H1 (cell line): Measurements from ENCODE around the gene CTU1. TPM values are rescaled to one million over a fixed set of nuclear protein-coding genes. Genes with fewer than 3 reads are reported as not detected.

Experiments
- CTCF ChIA-PET: fragments of 300-600 bp; sonication (Branson Sonifier 250); formaldehyde crosslinking; loops from one replicate; lab custom pipeline; 2021; ENCODE audit not compliant: partially characterized antibody; lab: Charles Lee
- POLR2A ChIA-PET: fragments of 300-600 bp; sonication (Branson Sonifier 250); formaldehyde crosslinking; loops from one replicate; lab custom pipeline; 2021; ENCODE audit warnings: inconsistent platforms; ENCODE audit not compliant: partially characterized antibody; lab: Charles Lee
- DNase-seq, 2 experiments: peaks; one replicate each; pipeline versions ENCODE4 v3.0.0 to v3.0.0-alpha.2; 2010 to 2022; ENCODE audit warnings: low spot score in 2 of 2, low read depth in 1 of 2, mixed read lengths in 1 of 2
- FAIRE-seq: peaks from 2 replicates; lab custom pipeline; 2011; peaks lifted over from hg19 to GRCh38; lab: Jason Lieb, UNC
- H2AFZ ChIP-seq: 2 replicates; pipeline ENCODE4 v1.8.1; 2012; ENCODE audit warnings: low read length, inconsistent platforms
- H2AK5ac ChIP-seq: 2 replicates; pipeline ENCODE4 v1.6.1; 2013; ENCODE audit warnings: low read depth, low read length
- H2BK120ac ChIP-seq: replicated peaks from 2 replicates; pipeline ENCODE3; 2013; ENCODE audit warnings: low read depth, low read length, inconsistent platforms
- H2BK12ac ChIP-seq: 2 replicates; pipeline ENCODE4 v1.6.1; 2013; ENCODE audit warnings: low read depth, low read length
- H2BK15ac ChIP-seq: 2 replicates; pipeline ENCODE4 v1.6.1; 2013; ENCODE audit warnings: low read length
- H2BK20ac ChIP-seq: 2 replicates; pipeline ENCODE4 v1.6.1; 2013; ENCODE audit warnings: low read length
- H2BK5ac ChIP-seq: 2 replicates; pipeline ENCODE4 v1.6.1; 2013; ENCODE audit warnings: low read depth, low read length
- H3K14ac ChIP-seq: 2 replicates; pipeline ENCODE4 v1.6.1; 2013; ENCODE audit warnings: inconsistent platforms; ENCODE audit not compliant: insufficient read length
- H3K18ac ChIP-seq: 2 replicates; pipeline ENCODE4 v1.6.1; 2013; ENCODE audit warnings: low read length; ENCODE audit errors: extremely low read depth
- H3K23ac ChIP-seq: 2 replicates; pipeline ENCODE4 v1.6.1; 2013; ENCODE audit warnings: inconsistent platforms; ENCODE audit not compliant: insufficient read length
- H3K23me2 ChIP-seq: 2 replicates; pipeline ENCODE4 v1.6.1; 2013; ENCODE audit warnings: low read depth, low read length
- H3K27ac ChIP-seq: 2 replicates; pipeline ENCODE4 v1.6.1; 2011; ENCODE audit warnings: low read depth, low read length, inconsistent platforms
- H3K27me3 ChIP-seq, 4 experiments: replicated peaks in 1 of 4; 1 replicate in 1 of 4; 2 replicates in 3 of 4; pipeline versions ENCODE4 v1.6.1 to v1.8.1; 2011 to 2013; ENCODE audit warnings: low read length in 3 of 4, mild to moderate bottlenecking in 3 of 4, inconsistent platforms in 2 of 4, mixed read lengths in 2 of 4, moderate library complexity in 1 of 4; ENCODE audit not compliant: control insufficient read depth in 3 of 4, insufficient read depth in 3 of 4; ENCODE audit errors: extremely low read depth in 1 of 4
- H3K36me3 ChIP-seq, 4 experiments: 2 replicates each; pipeline versions ENCODE4 v1.6.1 to v1.8.1; 2011 to 2013; ENCODE audit warnings: mild to moderate bottlenecking in 4 of 4, low read length in 3 of 4, moderate library complexity in 2 of 4, control low read depth in 1 of 4, inconsistent platforms in 1 of 4; ENCODE audit not compliant: insufficient read depth in 4 of 4, control insufficient read depth in 2 of 4
- H3K4ac ChIP-seq: replicated peaks from 2 replicates; pipeline ENCODE3; 2013; ENCODE audit warnings: low read length, low read depth, mixed read lengths, inconsistent platforms; ENCODE audit not compliant: insufficient read length
- H3K4me1 ChIP-seq, 4 experiments: replicated peaks in 1 of 4; 1 replicate in 1 of 4; 2 replicates in 3 of 4; pipeline versions ENCODE4 v1.6.1 to v1.8.1; 2011 to 2013; ENCODE audit warnings: low read length in 3 of 4, inconsistent platforms in 2 of 4, mixed read lengths in 1 of 4; ENCODE audit not compliant: insufficient read depth in 4 of 4, control insufficient read depth in 3 of 4
- H3K4me2 ChIP-seq, 2 experiments: 2 replicates each; pipeline versions ENCODE4 v1.6.1 to v1.8.1; 2011 to 2013; ENCODE audit warnings: low read depth in 2 of 2, low read length in 2 of 2, control low read depth in 1 of 2, inconsistent platforms in 1 of 2, mild to moderate bottlenecking in 1 of 2; ENCODE audit not compliant: insufficient read depth in 1 of 2
- H3K4me3 ChIP-seq, 4 experiments: fragments of 200-600, 300-600 bp in 1 of 4; sonication (generic), shearing (Covaris generic), sonication (Bioruptor Twin) in 1 of 4; 2 replicates each; pipeline versions ENCODE4 v1.5.1 to v1.8.1; 2011 to 2016; ENCODE audit warnings: low read length in 4 of 4, low read depth in 3 of 4, control low read depth in 2 of 4, inconsistent platforms in 2 of 4, mild to moderate bottlenecking in 2 of 4, mixed read lengths in 1 of 4, moderate library complexity in 1 of 4; ENCODE audit not compliant: insufficient read depth in 2 of 4; ENCODE audit errors: extremely low read depth in 1 of 4
- H3K56ac ChIP-seq: replicated peaks from 2 replicates; pipeline ENCODE3; 2013; ENCODE audit warnings: low read depth, mild to moderate bottlenecking, mixed read lengths, low read length, inconsistent platforms; ENCODE audit not compliant: insufficient read length
- H3K79me1 ChIP-seq: 2 replicates; pipeline ENCODE4 v1.6.1; 2013; ENCODE audit warnings: low read depth, low read length, control low read depth
- H3K79me2 ChIP-seq, 2 experiments: 2 replicates each; pipeline versions ENCODE4 v1.6.1 to v1.8.1; 2012 to 2013; ENCODE audit warnings: low read length in 2 of 2, mild to moderate bottlenecking in 2 of 2, inconsistent platforms in 1 of 2; ENCODE audit not compliant: insufficient read depth in 2 of 2, control insufficient read depth in 1 of 2
- H3K9ac ChIP-seq, 4 experiments: replicated peaks in 1 of 4; 1 replicate in 1 of 4; 2 replicates in 3 of 4; pipeline versions ENCODE4 v1.6.1 to v1.8.1; 2011 to 2013; ENCODE audit warnings: low read depth in 3 of 4, low read length in 3 of 4, control low read depth in 2 of 4, mild to moderate bottlenecking in 2 of 4, moderate library complexity in 2 of 4, inconsistent platforms in 1 of 4; ENCODE audit errors: extremely low read depth in 1 of 4
- H3K9me3 ChIP-seq, 2 experiments: 2 replicates each; pipeline versions ENCODE4 v1.6.1 to v1.8.1; 2012 to 2013; ENCODE audit warnings: mild to moderate bottlenecking in 2 of 2, moderate library complexity in 2 of 2, control low read depth in 1 of 2, inconsistent platforms in 1 of 2, low read depth in 1 of 2, low read length in 1 of 2, mixed read lengths in 1 of 2; ENCODE audit not compliant: insufficient read depth in 2 of 2
- H4K20me1 ChIP-seq, 2 experiments: replicated peaks in 1 of 2; 2 replicates each; pipeline versions ENCODE3 to v1.8.1; 2011 to 2013; ENCODE audit warnings: inconsistent platforms in 2 of 2, low read length in 2 of 2, mild to moderate bottlenecking in 1 of 2; ENCODE audit not compliant: insufficient read depth in 2 of 2, control insufficient read depth in 1 of 2
- H4K5ac ChIP-seq: 2 replicates; pipeline ENCODE4 v1.6.1; 2013; ENCODE audit warnings: low read length, low read depth, mixed read lengths, inconsistent platforms; ENCODE audit not compliant: insufficient read length
- H4K8ac ChIP-seq: 2 replicates; pipeline ENCODE4 v1.8.0; 2013; ENCODE audit warnings: mild to moderate bottlenecking, moderate library complexity, low read length, inconsistent platforms; ENCODE audit not compliant: insufficient read depth; ENCODE audit errors: extremely low read depth
- H4K91ac ChIP-seq: replicated peaks from 2 replicates; pipeline ENCODE3; 2013; ENCODE audit warnings: low read length, mixed read lengths, inconsistent platforms; ENCODE audit not compliant: insufficient read length
- CTCF ChIP-seq, 3 experiments: IDR thresholded peaks; 1 replicate in 2 of 3; 2 replicates in 1 of 3; pipeline versions ENCODE4 v1.5.1 to v1.6.1; 2011; ENCODE audit warnings: low read length in 3 of 3, mild to moderate bottlenecking in 3 of 3, inconsistent platforms in 2 of 3, low read depth in 1 of 3, moderate library complexity in 1 of 3; ENCODE audit not compliant: insufficient read depth in 1 of 3; ENCODE audit errors: control extremely low read depth in 1 of 3
- EGR1 ChIP-seq: IDR thresholded peaks from 2 replicates; pipeline ENCODE4 v1.6.1; 2011; ENCODE audit warnings: low read depth, low read length, borderline replicate concordance
- WGBS, 2 experiments: shearing (Covaris generic) in 1 of 2; methylation state at CpG; one replicate each; pipeline versions ENCODE4 v1.1.6 to v1.1.7; 2013 to 2015; ENCODE audit warnings: low lambda C conversion rate in 2 of 2, mixed read lengths in 2 of 2, inconsistent platforms in 1 of 2, low coverage in 1 of 2, missing lambda C conversion rate in 1 of 2; ENCODE audit not compliant: insufficient replicate concordance in 2 of 2, insufficient coverage in 1 of 2, insufficient read length in 1 of 2; ENCODE audit errors: extremely low coverage in 1 of 2, missing lambda C conversion rate in 1 of 2; 5-methylcytosine and 5-hydroxymethylcytosine counted together
- polyA plus RNA-seq, 7 experiments: library from polyadenylated mRNA; depleted of rRNA in 3 of 7; stranded (reverse) in 5 of 7; unstranded in 2 of 7; fragments of >200 nt in 5 of 7; fragments of 200-250 nt in 2 of 7; gene quantifications; 1 replicate in 5 of 7; 2 replicates in 1 of 7; 4 replicates in 1 of 7; pipeline versions ENCODE4 v1.2.1 to v1.2.3, GENCODE V29; 2011 to 2013; ENCODE audit warnings: missing spikeins in 2 of 7, mixed read lengths in 2 of 7
- total RNA-seq: library from RNA; stranded (reverse); fragmentation: NEBNext Ultra II Directional; extraction: Animal tissue kit (Norgen Biotek cat#: 25700); gene quantifications from 2 replicates; pipeline ENCODE4 v1.2.1, GENCODE V29; 2021

The CTU1 gene
- total and polyA plus RNA-seq, 2 of the 8 experiments (the other 6 are each of a cell fraction or from before 2014, with no cell fraction given): 4.6 to 7.2 TPM

DNA sequence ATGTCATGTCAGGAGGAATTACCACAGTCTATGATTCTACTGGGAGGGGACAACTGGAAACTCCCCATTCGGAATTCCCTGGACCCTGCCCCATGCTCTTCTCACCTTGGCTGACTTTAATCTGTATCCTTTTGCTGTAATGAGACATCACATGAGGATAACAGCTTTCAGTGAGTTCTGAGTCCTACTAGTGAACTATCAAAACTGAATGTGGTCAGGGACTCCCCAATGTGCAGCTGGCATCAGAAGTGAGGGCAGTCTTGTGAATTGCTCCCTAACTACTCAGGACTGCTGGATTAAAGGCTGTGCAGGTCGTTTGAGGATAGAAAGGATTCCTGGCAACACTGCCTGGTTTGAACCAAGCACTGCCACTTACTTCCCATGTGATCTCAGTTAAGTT, 49.1 kb upstream of the CTU1 start:
- Histone ChIP-seq H3K4me2 (no peak overlapping the region), H3K36me3 (no peaks in the 10 kb centered on the region), H3K4ac (no peak overlapping the region), H2AFZ (no peak overlapping the region), H4K8ac (no peak overlapping the region), H3K79me2 (no peaks in the 10 kb centered on the region), H2BK120ac (no peak overlapping the region), H2AK5ac (no peak overlapping the region), H3K9ac (no peak overlapping the region), H3K56ac (no peak overlapping the region), H2BK12ac (peak overlapping the region; percentile 54; the same call in 1 of the 2 replicates), H3K14ac (no peak overlapping the region), H3K4me3 (no peak overlapping the region), H3K23ac (no peak overlapping the region), H3K9me3 (no peaks in the 10 kb centered on the region), H4K5ac (no peak overlapping the region), H2BK20ac (no peak overlapping the region), H3K27ac (no peak overlapping the region), H3K18ac (no peak overlapping the region), H3K23me2 (no peaks in the 10 kb centered on the region), H3K27me3 (0 out of 7 replicates have a peak, but pooled peaks cover 0 to 3% (median 0%) of the 10 kb centered on the region in 4 experiments), H3K4me1 (no peaks in the 10 kb centered on the region), H4K20me1 (no peaks in the 10 kb centered on the region), H3K79me1 (no peaks in the 10 kb centered on the region), H2BK15ac (0 out of 2 replicates have a peak overlapping the region, but pooled peaks have one; percentile 36), H4K91ac (no peak overlapping the region), H2BK5ac (no peak overlapping the region)
- ChIA-PET POLR2A (no interaction called here), CTCF (interaction anchor here (0.9 to 6.0 kb wide), 15 partner anchors 10 to 499 kb away, joined by 3 to 82 read pairs (median 4); partner anchors contain the start of gene SIGLEC7)
- DNase-seq: no peak
- WGBS, 2 experiments: 72% methylated on average over 2 of the region's 2 CpGs; no CpG with 5 or more reads in 1 of the 2 experiments
- no peak for FAIRE-seq
- no peak for TF ChIP-seq EGR1
- no peak for TF ChIP-seq CTCF (IDR thresholded peaks at IDR 0.05; ENCODE audit: control extremely low read depth in 1 of 3, insufficient read depth in 1 of 3, low read depth in 1 of 3, low read length in 3 of 3)
